Psoas muscle (tissue), 8 donors: Measurements from ENCODE around the gene CELF4. TPM values are rescaled to one million over a fixed set of nuclear protein-coding genes. Genes with fewer than 3 reads are reported as not detected.

ENCODE experiments used
- ATAC-seq, 4 donors: fragments of 200-7000 bp; cut with Tn5 transposase; one replicate each; pipeline ENCODE4 v1.9.1; 2020; ENCODE audit warnings: moderate library complexity in 3 of 4, mild to moderate bottlenecking in 2 of 4
- DNase-seq, 2 donors: peaks; one replicate each; pipeline ENCODE4 v3.0.0-alpha.2; 2020
- H3K27ac ChIP-seq: fragments of 200-600 bp; one replicate; pipeline ENCODE4 v1.8.0; 2022
- H3K27me3 ChIP-seq, 3 donors: fragments of 200-600 bp in 1 of 3; one replicate each; pipeline versions ENCODE4 v1.6.1 to v1.8.0; 2013 to 2022; ENCODE audit warnings: low read length in 2 of 3, mild to moderate bottlenecking in 2 of 3, moderate library complexity in 1 of 3; ENCODE audit not compliant: insufficient read depth in 3 of 3
- H3K36me3 ChIP-seq, 2 donors: fragments of 200-600 bp in 1 of 2; one replicate each; pipeline versions ENCODE4 v1.6.1 to v1.8.0; 2013 to 2022; ENCODE audit warnings: low read depth in 1 of 2, mild to moderate bottlenecking in 1 of 2, moderate library complexity in 1 of 2; ENCODE audit not compliant: insufficient read depth in 1 of 2
- H3K4me1 ChIP-seq: fragments of 200-600 bp; one replicate; pipeline ENCODE4 v1.8.0; 2022
- H3K4me3 ChIP-seq: fragments of 200-600 bp; one replicate; pipeline ENCODE4 v1.8.0; 2022; ENCODE audit warnings: mild to moderate bottlenecking
- H3K9me3 ChIP-seq: fragments of 200-600 bp; one replicate; pipeline ENCODE4 v1.8.0; 2022
- CTCF ChIP-seq: fragments of 200-600 bp; IDR thresholded peaks from one replicate; pipeline ENCODE4 v1.8.0; 2022; ENCODE audit warnings: antibody characterized with exemption
- WGBS, 3 donors: extraction: QIAGEN DNeasy Blood & Tissue Kit; methylation state at CpG; one replicate each; pipeline versions ENCODE4 v1.1.6 to v1.1.7; 2013; 5-methylcytosine and 5-hydroxymethylcytosine counted together
- intact Hi-C, 2 donors: fragments of 100-400 bp; cut with DNase I; formaldehyde crosslinking; loops; one replicate each; pipeline versions ENCODE4 v1.11.0 to v1.14.2; 2022
- polyA plus RNA-seq, 3 donors: library from polyadenylated mRNA; stranded (reverse); fragments of 200-250 nt; gene quantifications; one replicate each; pipeline ENCODE4 v1.2.3, GENCODE V29; 2013
- total RNA-seq, 4 donors: library from RNA; stranded (reverse); fragmentation: NEBNext Ultra II Directional in 2 of 4; extraction: Animal tissue kit (Norgen Biotek cat#: 25700) in 2 of 4; gene quantifications; one replicate each; pipeline versions ENCODE4 v1.2.1 to v1.2.4, GENCODE V29; 2021 to 2023
- donor health status: healthy with polysubstance abuse.
- donor health status: DM: no; HTN: no; CAD: no; lungs with moderate emphysema.
- donor health status: Bipolar disorder and iron deficiency.
- donor health status: healthy.
- donor health status: DM: yes; HTN: yes; CAD: no.
- donor health status: DM: no; HTN: no; CAD: no.
- donor health status: DM: no; HTN: no; CAD: no.
- donor health status: DM: yes; HTN: yes; CAD: no.

The CELF4 gene
- total and polyA plus RNA-seq, 7 donors = 0.17 to 0.28 (median 0.17) TPM; not detected in 3

GRCh38 chr18:37441821-37442220 is 123.8 kb downstream of the CELF4 start:
- intact Hi-C loops = no loop called here
- no peak for ATAC-seq
- H3K27me3 ChIP-seq = peaks cover 0 to 25% (median 13%) of the 10 kb centered on the region in 3 donors
- no peak overlapping the region for H3K4me3 ChIP-seq
- H3K4me1 ChIP-seq = no peaks in the 10 kb centered on the region
- no peak for TF ChIP-seq CTCF
- H3K27ac ChIP-seq = no peak overlapping the region
- WGBS, 3 donors = 74 to 85% (median 80%) methylated on average over 11 of the region's 11 CpGs
- no peak for DNase-seq
- H3K9me3 ChIP-seq = no peaks in the 10 kb centered on the region
- H3K36me3 ChIP-seq = no peaks in the 10 kb centered on the region

- 38 to 42% (median 41%) methylated on average over 6 of the region's 6 CpGs for WGBS, 3 donors
- DNase-seq (no peak), ATAC-seq (no peak)
- H3K4me3 ChIP-seq = no peak overlapping the region
- intact Hi-C loops = no loop called here
- peaks cover 0 to 24% (median 18%) of the 10 kb centered on the region in 3 donors for H3K27me3 ChIP-seq
- H3K27ac ChIP-seq = no peak overlapping the region
- no peaks in the 10 kb centered on the region for H3K9me3 ChIP-seq
- H3K36me3 ChIP-seq = no peaks in the 10 kb centered on the region
- no peaks in the 10 kb centered on the region for H3K4me1 ChIP-seq
- no peak for TF ChIP-seq CTCF
These were observed 125.4 kb downstream of the CELF4 start for GRCh38 chr18:37440206-37440605.

DNA sequence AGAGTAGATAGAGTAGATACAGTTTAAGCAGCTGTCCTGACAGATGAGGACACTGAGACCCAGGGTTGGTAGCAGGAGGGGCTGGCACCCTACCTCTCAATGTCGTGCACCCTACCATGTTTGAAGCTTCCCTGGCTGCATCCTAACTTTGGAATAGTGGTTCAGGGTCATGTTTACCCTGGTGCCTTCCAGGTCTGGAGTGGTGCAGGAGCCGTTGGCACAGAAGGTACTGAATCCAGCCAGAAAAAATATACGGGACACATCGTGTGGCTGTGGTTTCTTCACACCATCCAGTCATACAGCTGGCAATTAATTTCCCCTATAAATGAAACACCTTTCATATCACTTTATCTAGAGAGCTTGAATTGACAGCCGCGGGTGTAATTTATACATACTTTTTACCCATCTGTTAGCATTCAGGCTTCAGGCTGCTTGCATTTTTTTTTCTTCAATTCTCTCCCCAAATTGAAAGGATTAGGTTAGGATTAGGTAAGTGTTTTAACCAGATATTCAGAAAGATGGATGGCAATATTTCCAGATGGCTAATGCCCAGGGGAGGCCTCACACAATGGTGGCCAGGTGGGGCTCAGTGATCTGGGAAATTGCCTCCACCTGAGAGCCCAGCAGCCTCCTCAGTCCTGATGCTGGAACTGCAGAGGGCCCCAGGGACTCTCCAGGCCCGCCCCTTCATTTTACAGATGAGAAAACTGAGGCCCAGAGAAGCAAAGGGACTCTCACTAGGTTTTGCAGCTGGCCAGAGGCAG is 127.0 kb downstream of the CELF4 start:
- intact Hi-C loops = loop anchor here in 1 of 2 donors (2.0 kb wide), 1 partner anchor 20 kb away; no protein-coding TSS in a partner anchor
- TF ChIP-seq CTCF = no peak
- peaks cover 0 to 12% (median 11%) of the 10 kb centered on the region in 3 donors for H3K27me3 ChIP-seq
- H3K9me3 ChIP-seq = no peaks in the 10 kb centered on the region
- no peaks in the 10 kb centered on the region for H3K4me1 ChIP-seq
- WGBS, 3 donors = 66 to 70% (median 69%) methylated on average over 7 of the region's 7 CpGs
- H3K27ac ChIP-seq = no peak overlapping the region
- DNase-seq (no peak), ATAC-seq (no peak)
- no peaks in the 10 kb centered on the region for H3K36me3 ChIP-seq
- no peak overlapping the region for H3K4me3 ChIP-seq

- 44 to 51% (median 48%) methylated on average over 15 of the region's 15 CpGs for WGBS, 3 donors
- Histone ChIP-seq H3K9me3 (no peaks in the 10 kb centered on the region), H3K27me3 (peaks cover 0 to 12% (median 9%) of the 10 kb centered on the region in 3 donors), H3K4me3 (no peak overlapping the region), H3K4me1 (no peaks in the 10 kb centered on the region), H3K27ac (no peak overlapping the region), H3K36me3 (no peaks in the 10 kb centered on the region)
- ATAC-seq (no peak), DNase-seq (no peak)
- intact Hi-C loops = no loop called here
- no peak for TF ChIP-seq CTCF
These were observed 129.6 kb downstream of the CELF4 start for GRCh38 chr18:37435996-37436395.
